HK-2 (cell line): Measurements from ENCODE around the gene NAA80.
"Not testable (repeated sequence)": the region's sequence is repeated elsewhere in the genome, so short reads cannot be mapped to it uniquely, and the experiment has no call there.

Experiments used
- DNase-seq: peaks from one replicate; pipeline ENCODE4 v3.0.0-alpha.2; 2018; ENCODE audit not compliant: unreplicated experiment

The NAA80 gene

GRCh38 chr3:50290161-50290641 is 9.0 kb downstream of the NAA80 start:
- no peak for DNase-seq

- no peak for DNase-seq
Observed at GRCh38 chr3:50289130-50289529, 10.1 kb downstream of the NAA80 start.

- no peak for DNase-seq
Observed at GRCh38 chr3:50288387-50289007, 10.7 kb downstream of the NAA80 start.

GRCh38 chr3:50287262-50287661 is 11.9 kb downstream of the NAA80 start:
- DNase-seq, result no peak

- DNase-seq, result no peak
Observed at GRCh38 chr3:50286322-50287227, 12.6 kb downstream of the NAA80 start.

GRCh38 chr3:50284121-50284520 is 15.1 kb downstream of the NAA80 start:
- DNase-seq, result not testable (repeated sequence)

GRCh38 chr3:50279255-50280016 is 19.8 kb downstream of the NAA80 start:
- no peak for DNase-seq

- DNase-seq, result no peak
Observed at GRCh38 chr3:50278880-50279224, 20.4 kb downstream of the NAA80 start, which contains the start of gene LSMEM2. Gene LSMEM2, plus strand, starts transcription at chr3:50279087. Its CDS starts 27 bp downstream, at chr3:50279114.

GRCh38 chr3:50278123-50278879 is 20.9 kb downstream of the NAA80 start:
- no peak for DNase-seq

GRCh38 chr3:50276762-50277101 is 22.5 kb downstream of the NAA80 start:
- DNase-seq, result no peak

GRCh38 chr3:50275996-50276761 is 23.0 kb downstream of the NAA80 start:
- DNase-seq, result no peak

- no peak for DNase-seq
Observed at GRCh38 chr3:50275141-50275995, 23.8 kb downstream of the NAA80 start.

- DNase-seq, result no peak
Observed at GRCh38 chr3:50274371-50275104, 24.7 kb downstream of the NAA80 start.

- DNase-seq, result no peak
Observed at GRCh38 chr3:50273689-50274065, 25.5 kb downstream of the NAA80 start.

GRCh38 chr3:50272911-50273688 is 26.1 kb downstream of the NAA80 start:
- DNase-seq, result peak; percentile 88

GRCh38 chr3:50272538-50272910 is 26.7 kb downstream of the NAA80 start:
- not testable (repeated sequence) for DNase-seq

GRCh38 chr3:50271314-50271936 is 27.8 kb downstream of the NAA80 start:
- DNase-seq, result no peak
